ENCODE results near the gene MAZ. TPM values are rescaled to one million over a fixed set of nuclear protein-coding genes. Genes with fewer than 3 reads are reported as not detected.

The MAZ gene
- total RNA-seq, 1 experiment from 2014 or later, result 256 TPM

GRCh38 chr16:29767062-29767461, 39.3 kb upstream of the MAZ start:
- Histone ChIP-seq H3K9me2 (ENCODE audit: insufficient read depth) (no peaks in the 10 kb centered on the region), H3K79me2 (ENCODE audit: insufficient read depth, low read length) (no peaks in the 10 kb centered on the region), H3K36me3 (ENCODE audit: control insufficient read depth in 1 of 2, insufficient read depth in 2 of 2, low read length in 2 of 2) (no peaks in the 10 kb centered on the region), H4K20me1 (ENCODE audit: insufficient read depth) (no peaks in the 10 kb centered on the region), H3K9ac (ENCODE audit: low read length) (no peak overlapping the region), H3K4me1 (ENCODE audit: control insufficient read depth in 1 of 2, insufficient read depth in 2 of 2, low read length in 2 of 2) (peaks cover 18 to 20% of the 10 kb centered on the region in 2 experiments), H3K9me3 (ENCODE audit: control insufficient read depth in 1 of 2, insufficient read depth in 1 of 2, low read depth in 1 of 2, low read length in 2 of 2) (no peaks in the 10 kb centered on the region), H3K27ac (ENCODE audit: low read depth, low read length) (no peak overlapping the region), H3K27me3 (ENCODE audit: insufficient read depth, low read length) (no peaks in the 10 kb centered on the region), H2AFZ (ENCODE audit: low read depth, low read length, poor library complexity, severe bottlenecking) (no peak overlapping the region), H3K4me2 (ENCODE audit: low read length) (no peak overlapping the region), H3K4me3 (replicated peaks in 1 of 2; ENCODE audit: low read depth in 1 of 2, low read length in 2 of 2) (no peak overlapping the region)
- no peak for ATAC-seq
- DNase-seq (ENCODE audit: low read depth, low spot score), result no peak
- intact Hi-C loops (cut with micrococcal nuclease), result no loop called here
- no peak for TF ChIP-seq YY1 (IDR thresholded peaks at IDR 0.05; ENCODE audit: extremely low read depth, insufficient replicate concordance, low read depth, low read length)
- TF ChIP-seq SP1 (IDR thresholded peaks at IDR 0.05; ENCODE audit: low read depth), result no peak
- no peak for TF ChIP-seq MAX (IDR thresholded peaks at IDR 0.05)
- no peak for TF ChIP-seq ZFX (IDR thresholded peaks at IDR 0.05)
- no peak for TF ChIP-seq JUND (IDR thresholded peaks at IDR 0.05)
- TF ChIP-seq CTCF (IDR thresholded peaks at IDR 0.05 in 2 of 3, conservative IDR thresholded peaks at IDR 0.05 in 1 of 3; ENCODE audit: borderline replicate concordance in 1 of 3, insufficient read depth in 1 of 3, low read depth in 2 of 3, low read length in 2 of 3), result no peak
- TF ChIP-seq CBX3 (IDR thresholded peaks at IDR 0.05; ENCODE audit: low read depth), result no peak
- no peak for TF ChIP-seq SRF (IDR thresholded peaks at IDR 0.05; ENCODE audit: low read depth)
- no peak for TF ChIP-seq EGR1 (IDR thresholded peaks at IDR 0.05; ENCODE audit: low read depth)
- no peak for TF ChIP-seq RAD21 (IDR thresholded peaks at IDR 0.05; ENCODE audit: low read depth)
- no peak for TF ChIP-seq EZH2phosphoT487 (IDR thresholded peaks at IDR 0.05; ENCODE audit: borderline replicate concordance)
- no peak for TF ChIP-seq POLR2AphosphoS5 (IDR thresholded peaks at IDR 0.05; ENCODE audit: low read depth, low read length)
- no peak for TF ChIP-seq CEBPB (IDR thresholded peaks at IDR 0.05; ENCODE audit: low read depth)
- TF ChIP-seq ZBTB33 (IDR thresholded peaks at IDR 0.05; ENCODE audit: extremely low read depth, insufficient replicate concordance, low read length), result no peak
- no peak for TF ChIP-seq REST (IDR thresholded peaks at IDR 0.05; ENCODE audit: low read depth)
- TF ChIP-seq ELF1 (IDR thresholded peaks at IDR 0.05; ENCODE audit: borderline replicate concordance, low read depth), result no peak
- no peak for TF ChIP-seq FOSL1 (IDR thresholded peaks at IDR 0.05; ENCODE audit: low read depth)
- no peak for TF ChIP-seq EZH2 (IDR thresholded peaks at IDR 0.05)
- TF ChIP-seq TCF7L2 (IDR thresholded peaks at IDR 0.05; ENCODE audit: borderline replicate concordance, extremely low read depth, insufficient read depth, insufficient read length), result no peak
- POLR2A ChIA-PET, result no interaction called here
- no TSS peak for BruUV-seq (replicated peaks)
- RAD21 ChIA-PET (ENCODE audit: low non-redundant PET in 1 of 2, low total read pairs in 2 of 2, uncharacterized antibody in 2 of 2, unreplicated experiment in 2 of 2), result no interaction called here
- CTCF ChIA-PET, result interaction anchor here (0.9 kb wide), 1 partner anchor 23 kb away, joined by 3 read pairs; the partner anchor contains the start of gene KIF22
